Epidermal melanocyte (primary cell): ENCODE data around the gene SCN4B.

Experiments
- DNase-seq: peaks from one replicate; pipeline ENCODE4 v3.0.0; 2011; ENCODE audit warnings: low spot score; ENCODE audit not compliant: insufficient read length

SCN4B gene

DNA sequence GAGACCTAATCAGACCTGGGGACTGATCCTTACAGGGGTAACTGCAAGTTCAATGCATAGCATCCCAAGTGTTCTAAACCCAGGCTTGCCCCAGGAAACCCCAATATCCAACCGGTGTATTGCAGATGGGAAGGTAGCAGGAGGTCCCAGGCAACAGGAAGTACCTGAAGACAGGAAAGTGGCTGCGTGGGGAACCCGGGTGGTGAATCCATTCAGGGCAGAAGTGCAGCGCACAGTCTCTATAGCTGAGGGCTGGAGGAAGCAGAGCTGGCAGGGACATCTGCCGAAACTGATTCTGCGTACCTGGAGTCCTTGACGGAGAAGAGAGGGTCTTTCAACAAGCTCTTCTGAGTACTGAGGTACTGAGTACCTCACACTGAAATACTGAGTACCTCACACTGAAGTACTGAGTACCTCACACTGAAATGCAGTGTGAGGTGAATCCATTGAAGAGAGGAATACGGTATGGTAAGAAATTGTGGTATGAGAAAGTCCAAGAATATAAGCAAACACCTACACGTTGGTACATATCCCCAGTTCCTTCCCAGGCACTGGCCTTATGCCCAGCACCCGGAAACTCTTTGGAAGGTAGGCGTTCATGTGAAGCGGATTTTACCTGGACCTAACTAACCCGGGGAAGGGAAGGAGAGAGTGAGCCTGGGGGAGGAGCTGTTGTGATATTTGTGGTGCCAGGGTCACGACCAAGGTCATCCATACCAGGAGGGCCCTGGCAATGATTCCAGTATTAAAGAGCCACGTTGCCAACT, 20.1 kb downstream of the SCN4B start:
- DNase-seq, result no peak

DNA sequence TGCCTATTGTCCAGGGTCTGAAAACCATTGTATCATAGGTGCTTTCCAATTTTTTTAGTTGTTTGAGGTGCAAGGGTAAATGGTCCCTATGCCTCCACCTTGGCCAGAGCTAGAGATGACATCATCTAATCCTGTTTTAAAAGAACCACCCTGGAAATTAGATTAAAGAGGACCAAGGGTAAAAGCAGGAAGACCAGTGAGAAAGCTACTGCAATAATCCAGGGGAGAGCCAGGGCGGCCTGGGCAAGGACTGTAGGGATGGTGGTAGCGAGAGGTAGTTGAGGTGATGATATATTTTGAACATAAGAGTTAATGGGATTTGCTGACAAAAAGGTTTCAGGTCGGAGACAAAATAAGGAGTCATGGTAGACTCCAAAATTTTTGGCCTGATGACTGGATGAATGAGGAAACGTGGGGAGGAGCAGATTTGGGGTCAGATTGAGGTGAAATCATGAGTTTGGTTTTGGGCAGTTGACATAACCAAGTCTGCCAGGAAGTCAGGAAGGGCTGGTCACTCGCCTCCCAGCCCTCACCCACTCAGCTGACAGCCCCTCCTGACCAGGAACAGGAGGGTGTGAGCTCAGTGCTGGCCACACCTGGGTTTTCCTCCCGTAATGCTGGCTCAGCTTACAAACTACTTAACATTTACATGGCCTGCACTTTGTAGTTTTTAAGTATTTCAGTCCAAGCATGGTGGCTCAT, 23.0 kb downstream of the SCN4B start:
- DNase-seq, result no peak

DNA sequence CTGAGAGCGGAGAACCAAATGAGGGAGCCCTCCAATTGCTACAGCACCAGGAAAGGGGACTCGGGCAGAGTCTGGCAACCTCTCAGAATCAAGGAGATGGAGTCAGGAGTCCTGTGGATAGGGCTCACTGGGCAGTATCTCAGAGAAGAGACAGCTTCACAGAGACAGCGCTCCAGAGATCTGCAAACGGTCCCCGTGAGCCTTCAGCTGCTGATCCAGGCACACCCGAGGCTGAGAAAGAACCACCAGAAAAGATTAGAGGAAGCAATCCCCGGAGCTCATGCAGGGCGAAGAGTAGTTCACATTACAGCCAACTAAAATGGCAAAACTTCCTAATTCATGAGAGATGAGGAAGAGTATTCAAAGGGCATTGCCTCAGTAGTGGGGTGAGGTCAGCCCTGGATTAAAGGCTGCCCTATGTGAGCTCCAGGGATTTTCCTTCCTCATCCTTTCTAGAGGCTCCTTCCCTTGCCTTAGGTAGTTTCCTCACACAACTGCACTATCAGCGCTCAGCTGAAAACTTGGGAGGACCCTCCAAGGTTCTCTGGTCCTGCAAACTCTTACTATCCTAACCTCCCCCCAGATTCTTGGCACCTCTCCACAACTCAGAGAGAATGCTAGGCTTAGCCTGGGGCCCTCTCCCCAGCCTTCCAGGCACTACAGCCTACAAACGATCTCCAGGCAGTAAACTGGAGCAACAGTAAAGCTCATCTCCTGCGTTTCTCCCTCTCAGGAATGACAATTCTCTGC, 23.7 kb downstream of the SCN4B start:
- no peak for DNase-seq

DNA sequence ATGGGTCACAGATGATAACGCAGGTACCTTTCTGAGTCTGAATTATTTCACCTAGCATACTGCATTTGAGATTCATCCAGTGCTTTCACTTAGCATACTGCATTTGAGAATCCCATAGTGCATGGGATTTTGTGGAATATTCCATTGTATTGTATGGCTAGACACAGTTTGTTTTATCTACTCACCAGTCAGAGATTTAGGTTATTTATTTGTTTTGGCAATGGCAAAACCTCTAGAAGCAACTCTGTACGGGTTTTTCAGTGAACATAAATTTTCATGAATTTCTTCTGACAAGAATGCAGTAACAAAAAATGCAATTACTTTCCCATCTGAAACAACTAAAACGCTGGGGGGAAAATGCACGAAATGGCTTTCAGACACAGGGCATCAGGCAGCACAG, 24.3 kb downstream of the SCN4B start:
- DNase-seq, result no peak

DNA sequence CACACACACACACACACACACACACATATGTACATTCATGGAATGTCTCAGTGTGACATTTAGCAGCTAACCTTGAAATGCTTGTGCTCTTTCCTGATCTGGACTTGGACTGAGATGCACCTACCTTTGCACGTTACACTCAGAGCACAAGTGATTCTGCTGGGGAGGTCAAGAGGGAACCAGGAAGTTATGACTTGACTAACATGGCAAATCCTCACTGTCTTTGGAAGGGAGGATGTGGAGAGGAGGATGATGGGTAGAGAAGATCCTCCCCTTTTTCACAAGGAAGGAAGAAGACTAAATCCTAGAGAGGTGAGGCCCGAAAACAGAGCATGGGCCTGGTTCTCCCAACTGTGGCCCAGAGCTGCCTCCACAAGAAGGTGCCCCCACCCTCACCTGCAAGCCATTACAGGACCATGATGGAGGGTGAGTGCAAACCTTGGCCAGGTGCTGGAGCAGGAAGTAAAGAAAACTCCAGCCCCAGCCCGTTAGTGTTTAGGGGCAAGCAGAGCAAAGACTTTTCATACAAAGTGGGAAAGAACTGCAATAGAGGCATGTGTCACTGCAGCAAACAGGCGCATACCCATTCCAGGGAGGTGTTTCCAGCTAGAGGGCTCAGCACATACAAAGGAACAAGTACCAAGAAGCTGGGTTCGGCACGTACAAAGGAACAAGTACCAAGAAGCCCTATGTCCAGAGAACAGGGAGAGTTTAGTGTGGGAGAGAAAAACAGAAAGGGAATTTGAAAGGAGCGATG, 26.4 kb downstream of the SCN4B start:
- DNase-seq, result no peak

DNA sequence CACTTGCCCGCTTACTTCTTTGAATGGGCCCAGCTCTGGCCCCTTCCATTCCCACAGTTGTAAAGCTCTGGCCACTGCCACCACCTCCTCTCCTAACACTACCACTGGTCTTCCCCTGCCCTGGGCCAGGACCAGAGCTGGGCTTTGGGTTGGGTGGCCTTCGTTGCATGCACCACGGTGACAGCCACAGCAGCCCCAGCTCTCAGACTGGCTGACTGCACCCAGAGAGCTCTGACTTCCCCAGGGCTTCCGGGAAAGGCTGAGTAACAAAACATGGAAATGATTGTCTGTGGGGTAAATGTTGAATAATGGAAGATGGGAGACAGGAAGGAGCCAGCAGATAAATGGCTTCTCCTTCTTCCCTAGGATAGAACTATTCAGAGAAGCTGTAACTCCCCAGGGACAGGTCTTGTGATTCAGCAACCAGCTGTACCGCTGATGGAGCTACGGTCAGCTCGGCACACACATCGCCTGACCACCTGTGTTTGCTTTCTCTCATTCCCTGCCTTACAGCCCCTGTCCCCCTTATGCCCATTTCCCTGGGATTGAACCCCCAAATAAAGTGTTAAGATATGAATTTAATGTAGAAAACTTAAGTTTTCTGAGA, 27.6 kb downstream of the SCN4B start:
- no peak for DNase-seq

DNA sequence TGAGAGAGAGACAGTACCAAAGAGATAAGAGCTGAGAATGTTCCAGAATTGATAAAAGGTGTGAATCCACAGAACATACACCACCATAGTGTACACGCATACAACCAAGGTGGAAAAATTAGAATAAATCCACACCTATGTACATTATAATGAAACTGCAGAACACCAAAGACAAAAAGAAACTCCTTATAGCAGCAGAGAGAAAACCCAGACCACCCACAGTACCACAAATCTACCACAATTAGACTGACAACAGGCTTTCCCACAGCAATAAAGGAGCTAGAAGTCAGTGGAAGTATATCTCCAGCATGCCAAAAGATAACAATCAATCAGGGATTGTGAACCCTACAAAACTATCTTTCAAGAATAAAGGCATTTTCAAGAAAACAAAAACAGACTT, 31.8 kb downstream of the SCN4B start:
- no peak for DNase-seq

DNA sequence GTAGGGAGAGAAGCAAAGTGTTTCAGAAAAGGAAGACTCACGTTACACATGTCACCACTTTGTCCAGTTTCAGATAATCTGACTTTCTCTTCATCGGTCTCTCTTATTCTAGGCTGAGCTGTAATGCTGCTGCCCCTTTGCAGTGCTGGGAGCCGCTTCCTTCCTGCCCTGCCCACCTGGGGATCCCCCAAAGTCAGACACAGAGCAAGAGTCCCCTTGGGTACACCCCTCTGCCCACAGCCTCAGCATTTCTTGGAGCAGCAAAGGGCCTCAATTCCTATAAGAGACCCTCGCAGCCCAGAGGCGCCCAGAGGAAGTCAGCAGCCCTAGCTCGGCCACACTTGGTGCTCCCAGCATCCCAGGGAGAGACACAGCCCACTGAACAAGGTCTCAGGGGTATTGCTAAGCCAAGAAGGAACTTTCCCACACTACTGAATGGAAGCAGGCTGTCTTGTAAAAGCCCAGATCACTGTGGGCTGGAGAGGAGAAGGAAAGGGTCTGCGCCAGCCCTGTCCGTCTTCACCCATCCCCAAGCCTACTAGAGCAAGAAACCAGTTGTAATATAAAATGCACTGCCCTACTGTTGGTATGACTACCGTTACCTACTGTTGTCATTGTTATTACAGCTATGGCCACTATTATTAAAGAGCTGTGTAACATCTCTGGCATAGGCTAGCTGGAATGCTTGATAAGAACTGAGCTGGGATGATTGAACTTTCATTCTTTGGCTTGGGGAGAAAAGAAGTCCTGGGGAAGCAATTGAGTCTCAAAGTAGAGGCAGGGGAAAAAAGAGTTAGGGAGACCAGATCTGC, 34.6 kb downstream of the SCN4B start:
- DNase-seq, result no peak

DNA sequence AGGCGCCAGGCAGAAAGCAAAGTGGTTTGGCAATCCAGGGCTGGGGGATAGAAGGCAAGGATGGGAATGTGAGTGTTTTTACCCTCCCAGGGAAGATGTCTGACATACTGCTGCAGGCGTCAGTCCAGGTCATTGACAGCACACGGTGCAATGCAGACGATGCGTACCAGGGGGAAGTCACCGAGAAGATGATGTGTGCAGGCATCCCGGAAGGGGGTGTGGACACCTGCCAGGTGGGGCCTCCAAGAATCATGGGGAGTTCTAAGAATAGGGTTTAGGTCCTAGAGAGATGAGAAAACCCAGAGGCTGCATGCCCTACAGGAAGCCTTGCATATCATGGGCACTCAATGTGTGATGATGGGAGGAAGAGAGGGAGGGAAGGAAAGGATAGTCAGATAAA, 37.6 kb downstream of the SCN4B start:
- DNase-seq, result no peak

DNA sequence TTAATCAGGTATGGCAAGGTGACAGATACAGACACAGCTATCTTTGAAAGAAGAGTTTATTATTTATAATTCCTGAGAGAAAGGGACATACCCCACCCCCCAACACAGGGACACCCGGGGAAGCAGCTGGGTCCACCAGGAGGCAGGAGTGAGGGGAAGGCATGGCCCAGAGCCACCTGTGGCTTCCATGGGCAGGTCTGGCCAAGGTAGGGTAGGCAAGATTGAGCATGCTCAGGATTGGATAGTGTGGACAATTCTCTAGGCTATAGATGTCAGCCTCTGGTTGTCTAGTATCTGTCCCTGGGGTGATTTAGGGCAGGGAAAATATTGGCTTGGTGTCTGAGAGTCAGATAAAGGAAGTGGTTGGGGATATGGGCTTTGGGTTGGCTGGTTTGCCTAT, 38.4 kb downstream of the SCN4B start:
- no peak for DNase-seq

DNA sequence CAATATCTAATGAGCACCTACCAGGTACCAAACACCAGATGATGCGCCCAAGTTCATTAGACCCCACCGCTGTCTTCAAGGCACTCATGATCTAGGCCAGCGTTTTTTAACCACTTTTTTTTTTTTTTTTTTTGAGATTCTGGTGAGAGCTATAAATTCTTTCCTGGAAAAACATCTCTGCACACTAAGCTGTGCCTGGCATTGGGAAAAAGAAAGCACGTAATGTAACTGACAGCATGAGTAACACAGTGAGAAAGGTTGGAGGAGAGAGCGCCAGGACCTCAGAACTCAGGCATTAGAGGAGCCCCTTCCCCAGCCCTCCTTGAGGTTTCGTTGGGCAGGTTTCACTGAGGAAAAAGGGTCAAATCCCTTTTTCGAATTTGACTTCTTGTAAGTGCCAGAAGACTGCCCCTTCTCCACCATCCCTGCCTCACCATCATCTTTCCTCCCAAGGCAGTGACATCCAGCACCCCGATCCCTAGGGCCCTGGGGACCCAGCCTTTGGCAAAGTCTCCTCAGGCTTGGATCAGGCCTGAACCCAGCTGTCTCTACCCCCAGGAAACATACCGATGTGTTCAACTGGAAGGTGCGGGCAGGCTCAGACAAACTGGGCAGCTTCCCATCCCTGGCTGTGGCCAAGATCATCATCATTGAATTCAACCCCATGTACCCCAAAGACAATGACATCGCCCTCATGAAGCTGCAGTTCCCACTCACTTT, 39.8 kb downstream of the SCN4B start:
- no peak for DNase-seq

DNA sequence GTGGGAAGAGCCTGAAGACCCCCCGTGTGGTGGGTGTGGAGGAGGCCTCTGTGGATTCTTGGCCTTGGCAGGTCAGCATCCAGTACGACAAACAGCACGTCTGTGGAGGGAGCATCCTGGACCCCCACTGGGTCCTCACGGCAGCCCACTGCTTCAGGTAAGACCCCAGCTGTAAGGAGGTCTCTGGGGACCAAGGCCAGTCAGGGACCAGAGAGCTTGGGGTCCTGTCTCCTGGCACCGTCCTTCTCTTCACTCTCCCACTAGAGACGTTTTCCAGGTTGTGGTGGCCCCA, 40.9 kb downstream of the SCN4B start:
- no peak for DNase-seq

DNA sequence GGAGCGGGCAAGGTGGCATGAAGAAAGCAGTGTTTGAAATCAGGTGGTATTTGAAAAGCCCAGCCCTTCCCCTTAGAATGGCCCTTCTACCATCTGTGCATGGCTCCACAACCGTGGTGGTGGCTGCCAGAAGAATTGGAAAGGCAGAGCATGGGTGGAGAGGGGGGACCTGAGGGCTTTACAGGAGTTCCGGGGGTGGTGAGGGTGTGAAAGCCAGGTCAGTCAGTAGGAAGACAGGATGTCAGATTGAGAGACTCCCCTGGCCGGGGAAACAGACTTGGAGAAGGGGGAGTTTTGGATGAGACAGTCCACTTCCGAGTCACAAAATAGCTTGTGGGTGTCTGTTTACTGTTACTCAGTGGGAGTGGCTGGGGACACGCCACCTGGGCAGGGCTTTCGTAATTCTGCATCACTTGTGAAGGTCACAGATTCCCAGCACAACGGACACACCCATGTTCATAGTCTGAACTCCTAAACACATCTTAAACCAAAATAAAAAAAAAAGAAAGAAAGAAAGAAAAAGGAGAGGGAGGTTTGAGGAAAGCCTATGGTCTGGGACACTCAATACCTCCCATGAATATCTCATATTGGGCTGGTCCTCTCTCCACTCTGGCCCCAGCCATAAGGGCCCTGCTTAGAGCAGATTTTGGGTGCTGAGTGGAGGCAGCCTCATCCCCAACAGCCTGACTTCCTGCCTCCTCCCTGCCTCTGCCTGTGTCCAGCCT, 41.4 kb downstream of the SCN4B start:
- no peak for DNase-seq

DNA sequence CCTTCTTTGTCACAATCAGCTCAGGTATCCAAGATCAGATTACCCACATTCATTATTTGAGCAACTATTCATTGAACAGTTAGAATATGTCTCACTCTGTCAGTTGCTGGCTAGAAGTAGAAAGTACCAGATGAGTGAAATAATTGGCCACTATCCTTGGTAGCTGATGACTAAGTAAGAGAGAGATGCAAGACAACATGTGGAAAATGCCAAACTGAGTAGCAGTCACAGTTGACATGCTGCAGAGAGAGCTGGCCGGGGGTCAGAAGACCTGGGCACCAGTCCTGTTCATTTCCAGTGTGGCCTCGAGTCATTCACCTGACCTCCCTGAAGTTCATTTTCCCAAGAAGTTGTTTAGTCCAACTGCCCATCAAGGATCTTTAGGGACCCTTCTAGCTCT, 43.4 kb downstream of the SCN4B start:
- no peak for DNase-seq

DNA sequence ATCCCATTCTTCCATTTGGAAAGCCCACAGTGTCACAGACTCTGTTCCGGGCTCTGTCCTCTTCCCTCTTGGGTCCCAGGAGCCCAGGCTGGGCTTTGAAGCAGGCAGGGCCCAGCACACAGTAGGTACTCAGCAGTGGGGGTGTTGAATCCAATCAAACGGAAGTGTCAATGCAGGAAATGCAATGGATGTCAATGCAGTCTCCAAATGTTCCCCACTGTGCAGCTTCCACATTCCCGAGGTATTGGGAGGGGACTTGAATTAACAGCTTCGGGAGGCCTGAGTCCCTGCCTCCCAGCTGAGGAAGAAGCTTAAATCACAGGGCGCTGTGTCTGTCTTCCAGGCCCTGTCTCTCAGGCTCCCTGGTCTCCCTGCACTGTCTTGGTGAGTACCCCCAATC, 44.1 kb downstream of the SCN4B start:
- DNase-seq, result no peak

DNA sequence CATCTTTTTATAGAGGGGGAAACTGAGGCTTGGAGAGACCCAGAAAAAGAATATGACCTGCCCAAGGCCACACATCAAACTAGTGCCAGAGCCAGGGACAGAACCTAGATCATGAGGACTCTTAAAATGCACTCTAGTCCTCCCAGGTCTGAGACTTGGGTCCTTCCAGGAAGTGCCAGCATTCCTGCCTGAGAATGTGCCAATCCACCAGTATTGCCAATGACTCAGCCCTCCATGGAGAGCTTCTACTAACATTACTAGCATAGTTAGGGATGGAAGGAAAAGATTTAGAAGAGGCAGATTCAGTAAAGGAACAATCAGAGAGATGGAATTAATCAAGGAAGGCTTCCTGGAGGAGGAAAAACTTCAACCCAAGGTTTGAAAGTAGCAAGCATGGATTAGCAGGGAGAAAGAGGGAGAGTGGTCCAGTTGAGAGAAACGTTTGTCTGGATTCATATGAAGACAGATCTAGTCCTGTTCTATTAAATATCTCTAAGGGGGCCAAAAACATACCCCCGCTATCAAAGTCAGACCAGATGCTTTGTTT, 45.8 kb downstream of the SCN4B start:
- DNase-seq, result no peak

DNA sequence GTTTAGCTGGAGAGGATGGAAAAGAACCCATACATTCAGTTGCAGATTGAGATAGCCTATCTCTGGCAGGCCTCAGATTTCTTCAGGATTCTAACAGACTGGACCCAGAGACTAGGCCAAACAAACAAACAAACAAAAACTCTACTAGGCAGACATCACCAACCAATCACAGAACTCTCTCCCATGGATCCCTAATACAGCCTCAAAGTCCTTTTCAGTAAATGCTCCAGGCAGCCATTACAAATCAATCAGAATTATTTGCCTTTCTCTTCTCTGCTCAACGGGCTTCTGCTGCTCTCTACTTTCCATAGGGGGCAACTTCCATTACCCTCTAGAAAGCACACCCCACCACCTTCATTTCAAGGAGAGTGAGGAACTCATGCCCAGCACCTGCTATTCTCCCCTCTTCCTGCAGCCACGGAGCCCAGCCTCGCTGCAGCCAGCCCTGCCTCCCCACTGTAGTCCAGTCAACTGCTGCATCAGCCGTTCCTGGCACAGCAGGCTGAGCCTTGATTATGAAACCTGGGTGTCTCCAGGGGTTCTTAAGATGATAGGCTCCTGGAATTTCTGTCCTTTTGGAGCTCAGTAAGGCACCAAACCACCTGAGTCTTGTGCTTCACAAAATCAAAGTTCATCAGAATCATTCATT, 46.8 kb downstream of the SCN4B start:
- DNase-seq, result no peak

DNA sequence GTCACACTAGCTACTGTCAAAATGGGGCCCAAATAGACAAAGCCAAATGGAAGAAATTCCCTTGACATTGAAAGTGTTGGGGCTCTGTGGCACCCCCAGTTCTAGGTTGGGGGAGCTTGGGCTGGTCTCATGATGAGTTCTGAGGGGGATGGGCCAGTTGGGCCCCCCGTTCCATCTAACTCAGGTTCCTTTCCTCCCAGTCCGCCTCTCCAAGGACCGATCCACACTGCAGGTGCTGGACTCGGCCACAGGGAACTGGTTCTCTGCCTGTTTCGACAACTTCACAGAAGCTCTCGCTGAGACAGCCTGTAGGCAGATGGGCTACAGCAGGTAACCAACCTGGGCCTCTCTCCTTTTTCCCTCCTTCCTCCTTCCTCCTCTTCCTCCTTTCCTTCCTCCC, 48.1 kb downstream of the SCN4B start:
- DNase-seq, result no peak
